Right cardiac atrium (tissue), 5 donors: ENCODE measurements around the gene SNCA. TPM values are rescaled to one million over a fixed set of nuclear protein-coding genes. Genes with fewer than 3 reads are reported as not detected.

Experiments
- ATAC-seq, 2 donors: fragments of 200-7000 bp; cut with Tn5 transposase; one replicate each; pipeline versions ENCODE4 v1.8.0 to v1.9.1; 2020; ENCODE audit warnings: moderate library complexity in 2 of 2, mild to moderate bottlenecking in 1 of 2
- DNase-seq, 3 donors: peaks; one replicate each; pipeline ENCODE4 v3.0.0-alpha.2; 2020
- H3K27ac ChIP-seq: one replicate; pipeline ENCODE4 v1.5.1; 2013; ENCODE audit warnings: mild to moderate bottlenecking, low read length, control low read depth, moderate library complexity
- H3K27me3 ChIP-seq: one replicate; pipeline ENCODE4 v1.6.1; 2013; ENCODE audit not compliant: control insufficient read depth, insufficient read depth
- H3K4me1 ChIP-seq: one replicate; pipeline ENCODE4 v1.6.1; 2013; ENCODE audit warnings: low read length; ENCODE audit not compliant: control insufficient read depth, insufficient read depth
- H3K4me3 ChIP-seq: one replicate; pipeline ENCODE4 v1.5.1; 2013; ENCODE audit warnings: low read length, control low read depth
- H3K9me3 ChIP-seq: one replicate; pipeline ENCODE4 v1.6.1; 2013; ENCODE audit warnings: low read length; ENCODE audit not compliant: control insufficient read depth
- WGBS: extraction: QIAGEN DNeasy Blood & Tissue Kit; methylation state at CpG from one replicate; pipeline ENCODE4 v1.1.7; 2013; 5-methylcytosine and 5-hydroxymethylcytosine counted together
- intact Hi-C, 4 donors: fragments of 100-400 bp; cut with DNase I; formaldehyde crosslinking; loops; one replicate each; pipeline versions ENCODE4 v1.11.0 to v1.14.0; 2022 to 2023
- polyA plus RNA-seq: library from polyadenylated mRNA; stranded (reverse); fragments of 200-250 nt; gene quantifications from one replicate; pipeline ENCODE4 v1.2.3, GENCODE V29; 2013
- total RNA-seq, 4 donors: library from RNA; stranded (reverse); fragmentation: NEBNext Ultra II Directional; extraction: Animal tissue kit (Norgen Biotek cat#: 25700); gene quantifications; one replicate each; pipeline ENCODE4 v1.2.1, GENCODE V29; 2021
- donor health status: healthy with polysubstance abuse.
- donor health status: DM: no; HTN: yes; CAD: no.
- donor health status: DM: no; HTN: no; CAD: no.
- donor health status: DM: no; HTN: yes; CAD: no; lungs with severe emphysema.
- donor health status: DM: yes; HTN: yes; CAD: no.

SNCA gene
- total and polyA plus RNA-seq, 5 donors: 6.0 to 13.2 (median 6.9) TPM

GRCh38 chr4:89674876-89675459 is 162.0 kb downstream of the SNCA start:
- DNase-seq (no peak), ATAC-seq (no peak)
- Histone ChIP-seq H3K4me1 (no peaks in the 10 kb centered on the region), H3K4me3 (no peak overlapping the region), H3K27me3 (no peaks in the 10 kb centered on the region), H3K9me3 (no peaks in the 10 kb centered on the region), H3K27ac (no peak overlapping the region)
- intact Hi-C loops: no loop called here
- 89% methylated on average over 9 of the region's 9 CpGs for WGBS

Other genes with a start within 250 kb of the SNCA start
- 10 to 100 TPM in 1 of 4 donors, 1 to 10 TPM in 3; 3.3 to 14.1 (median 5.5) TPM for gene MMRN1, start 57.7 kb upstream of the SNCA start, total RNA-seq
- 3.8 TPM for gene MMRN1, start 57.7 kb upstream of the SNCA start, polyA plus RNA-seq